SK-N-SH treated with all-trans-retinoic acid at 6 μM for 48 hours (cell line): ENCODE data around the gene ACMSD.

ENCODE experiments used
- PATZ1 ChIP-seq: fragments of 250-450 bp; sonication (Bioruptor Pico); IDR thresholded peaks from 2 replicates; pipeline ENCODE4 v1.8.0; 2020; ENCODE audit warnings: mild to moderate bottlenecking, moderate library complexity, borderline replicate concordance
- ZFP30 ChIP-seq: fragments of 450-650 bp; formaldehyde crosslinking; IDR thresholded peaks from 2 replicates; pipeline ENCODE4 v1.5.0; 2022; ENCODE audit warnings: mild to moderate bottlenecking, moderate library complexity
- ZNF70 ChIP-seq: fragments of 450-650 bp; formaldehyde crosslinking; IDR thresholded peaks from 2 replicates; pipeline ENCODE4 v1.5.0; 2020; ENCODE audit warnings: mild to moderate bottlenecking, moderate library complexity

- TF ChIP-seq PATZ1 (no peak), ZFP30 (CRISPR knock-in tag) (no peak), ZNF70 (CRISPR knock-in tag) (no peak)
Measured at GRCh38 chr2:134932864-134933526, 94.6 kb downstream of the ACMSD start.
